Measurements from ENCODE around the gene PLCL1.

Gene PLCL1

GRCh38 chr2:197804049-197804757 is at the start of gene PLCL1:
Gene PLCL1 (plus strand): TSS chr2:197804593.
- DNase-seq: peak; percentile 91

GRCh38 chr2:197759013-197759412 is 45.4 kb upstream of the PLCL1 start:
- no peak for DNase-seq

- no peak for DNase-seq
Measured at GRCh38 chr2:197759625-197760292, 44.6 kb upstream of the PLCL1 start.

- DNase-seq: no peak
Measured at GRCh38 chr2:197760293-197760657, 44.1 kb upstream of the PLCL1 start.

GRCh38 chr2:197777823-197778407 is 26.5 kb upstream of the PLCL1 start:
- no peak for DNase-seq

GRCh38 chr2:197779261-197779660 is 25.1 kb upstream of the PLCL1 start:
- no peak for DNase-seq

- DNase-seq: no peak
Measured at GRCh38 chr2:197782126-197782525, 22.3 kb upstream of the PLCL1 start.

GRCh38 chr2:197784956-197785941 is 19.1 kb upstream of the PLCL1 start, which contains the start of gene BOLL:
Gene BOLL (minus strand): TSS chr2:197785319. CDS start chr2:197781850, 3,469 bp downstream.
- DNase-seq: no peak

- DNase-seq: no peak
Measured at GRCh38 chr2:197786010-197786877, 18.1 kb upstream of the PLCL1 start.

- DNase-seq: no peak
Measured at GRCh38 chr2:197793456-197793855, 10.9 kb upstream of the PLCL1 start.

- no peak for DNase-seq
Measured at GRCh38 chr2:197795277-197795676, 9.1 kb upstream of the PLCL1 start.

GRCh38 chr2:197798187-197798586 is 6.2 kb upstream of the PLCL1 start:
- no peak for DNase-seq

GRCh38 chr2:197799068-197799467 is 5.3 kb upstream of the PLCL1 start:
- no peak for DNase-seq

- DNase-seq: no peak
Measured at GRCh38 chr2:197800091-197800490, 4.3 kb upstream of the PLCL1 start.

- no peak for DNase-seq
Measured at GRCh38 chr2:197801033-197801432, 3.4 kb upstream of the PLCL1 start.

- DNase-seq: peak; percentile 35
Measured at GRCh38 chr2:197803033-197803444, 1.4 kb upstream of the PLCL1 start.

- peak; percentile 14 for DNase-seq
Measured at GRCh38 chr2:197804758-197805714, 643 bp downstream of the PLCL1 start.

GRCh38 chr2:197805715-197806633 is 1.6 kb downstream of the PLCL1 start:
- DNase-seq: no peak

GRCh38 chr2:197809064-197809463 is 4.7 kb downstream of the PLCL1 start:
- DNase-seq: no peak

GRCh38 chr2:197810016-197810415 is 5.6 kb downstream of the PLCL1 start:
- DNase-seq: no peak

Measured in COR-L47 (cell line).